ENCODE data around the gene HPGDS.
A peak's percentile ranks its signal among the peaks of the same experiment; 100 is the strongest.
"Not testable (repeated sequence)": the region's sequence is repeated elsewhere in the genome, so short reads cannot be mapped to it uniquely, and the experiment has no call there.

The HPGDS gene

GRCh38 chr4:94307231-94307871, 35.3 kb downstream of the HPGDS start:
- DNase-seq, result no peak

GRCh38 chr4:94306713-94307112, 35.9 kb downstream of the HPGDS start:
- DNase-seq, result no peak

DNA sequence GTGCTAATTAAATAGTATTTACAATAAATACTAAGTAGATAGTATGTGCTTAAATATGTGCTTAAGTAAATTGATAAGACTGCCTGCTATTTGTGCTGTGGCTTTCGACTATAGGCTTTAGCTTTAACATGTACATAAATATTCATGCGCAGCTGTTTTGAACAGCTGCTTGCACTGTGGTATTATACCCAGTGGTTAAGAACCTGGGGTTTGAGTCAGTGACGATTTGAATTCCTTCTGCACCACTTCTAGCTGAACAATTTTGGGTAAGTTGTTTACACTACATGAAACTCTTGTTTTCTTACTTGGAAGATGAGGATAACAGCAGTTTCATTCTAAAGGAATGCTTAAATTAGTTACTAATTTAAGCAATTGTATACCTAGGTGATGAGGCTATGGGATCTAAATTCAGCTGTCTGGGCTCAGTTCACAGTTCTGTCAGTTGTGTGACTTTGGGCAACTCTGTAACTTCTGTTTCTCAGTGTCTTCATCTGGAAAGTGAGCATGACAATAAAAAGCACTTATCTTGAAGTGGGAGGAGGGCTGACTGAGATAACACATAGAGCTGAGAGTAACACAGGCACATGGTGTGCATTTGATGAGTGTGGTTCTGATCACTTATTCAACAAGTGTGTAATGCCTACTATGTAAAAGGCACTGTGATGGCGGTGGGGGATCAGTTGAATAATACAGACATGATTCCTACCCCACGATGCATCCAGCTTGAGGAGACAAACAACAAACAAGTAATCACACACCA, 37.0 kb downstream of the HPGDS start:
- DNase-seq, result no peak

DNA sequence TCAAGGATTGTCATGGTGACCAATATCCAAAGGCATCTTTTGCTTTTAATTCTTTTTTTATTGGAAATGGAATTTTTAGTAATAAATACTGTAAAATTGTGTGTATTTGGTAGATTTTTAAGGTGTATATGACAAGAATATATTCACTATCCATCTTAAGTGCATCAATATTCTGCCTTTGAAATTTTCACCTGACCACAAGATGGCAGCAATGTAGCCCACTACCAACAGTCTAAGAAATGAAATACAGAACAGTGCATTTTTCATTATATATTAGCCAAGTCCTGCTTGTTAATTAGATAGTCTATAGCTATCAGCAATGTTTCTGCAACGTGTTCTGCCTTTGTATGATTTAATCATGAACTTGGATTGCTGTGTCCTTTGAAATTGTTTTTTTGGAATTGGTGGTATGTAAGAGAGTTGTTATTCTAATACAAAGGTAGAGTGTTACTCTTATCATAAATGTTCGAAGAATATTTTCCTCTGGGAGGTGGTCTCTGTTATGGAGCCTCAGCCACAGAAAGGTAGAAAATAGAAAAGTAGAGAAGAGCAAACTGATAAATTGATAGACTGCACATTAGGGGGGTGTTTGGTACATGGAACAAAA, 38.2 kb downstream of the HPGDS start:
- DNase-seq, result no peak

DNA sequence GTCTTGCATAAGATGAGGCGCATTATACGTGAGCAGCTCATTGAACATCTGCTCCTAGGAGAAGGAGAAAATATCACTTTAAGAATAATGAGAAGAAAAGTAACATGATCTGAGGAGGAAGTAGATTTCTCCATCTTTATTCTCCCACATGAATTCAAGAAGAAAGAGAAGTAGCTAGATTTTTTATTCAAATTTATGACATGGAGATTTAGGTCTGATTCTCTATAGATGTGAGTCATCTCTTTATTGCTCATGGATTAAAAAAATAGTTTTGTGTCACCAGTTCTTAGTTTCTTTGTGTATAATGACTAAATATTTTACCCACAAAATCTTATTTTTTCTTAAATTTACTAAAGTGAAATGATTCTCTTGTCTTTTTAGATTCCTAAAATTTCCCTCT, 40.4 kb downstream of the HPGDS start:
- no peak for DNase-seq

DNA sequence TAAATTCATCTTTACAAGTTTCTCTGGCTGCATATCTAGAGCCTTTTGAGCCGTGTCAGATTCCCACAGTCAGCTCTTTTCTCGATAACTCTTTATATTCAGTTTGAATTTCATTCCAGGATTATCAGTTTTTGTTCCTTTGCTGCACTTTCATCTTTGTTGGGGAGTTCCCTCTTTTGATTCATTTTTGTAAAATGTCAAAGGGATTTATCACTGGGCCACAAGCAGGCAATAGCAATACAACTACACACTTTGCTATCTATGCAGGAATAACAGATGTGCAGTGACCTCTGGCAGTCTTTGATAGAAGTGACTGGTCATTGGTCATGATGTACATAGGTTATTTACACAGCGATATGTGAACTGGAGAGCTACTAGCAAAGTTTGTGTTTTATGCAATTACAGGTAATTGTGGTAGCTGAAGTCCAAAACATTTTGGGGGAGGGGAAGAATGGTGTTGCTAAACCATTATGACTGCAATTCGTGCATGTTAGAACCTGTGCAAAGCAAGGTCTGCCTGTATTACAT, 43.8 kb downstream of the HPGDS start:
- no peak for DNase-seq

DNA sequence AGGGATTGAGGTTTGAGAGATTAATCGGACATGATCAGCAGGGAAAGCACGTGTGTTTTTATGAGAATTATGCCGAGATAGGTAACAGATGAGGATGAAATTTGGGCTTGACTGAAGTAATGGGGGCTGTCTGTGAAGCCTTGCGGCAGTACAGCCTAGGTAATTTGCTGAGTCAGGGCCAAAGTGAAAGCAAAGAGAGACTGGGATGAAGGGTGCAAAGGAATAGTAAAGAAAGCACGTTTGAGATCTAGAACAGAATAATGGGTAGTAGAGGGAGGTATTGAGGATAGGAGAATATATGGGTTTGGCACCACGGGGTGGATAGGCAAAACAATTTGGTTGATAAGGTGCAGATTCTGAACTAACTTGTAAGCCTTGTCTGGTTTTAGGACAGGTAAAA, 47.2 kb downstream of the HPGDS start:
- not testable (repeated sequence) for DNase-seq

DNA sequence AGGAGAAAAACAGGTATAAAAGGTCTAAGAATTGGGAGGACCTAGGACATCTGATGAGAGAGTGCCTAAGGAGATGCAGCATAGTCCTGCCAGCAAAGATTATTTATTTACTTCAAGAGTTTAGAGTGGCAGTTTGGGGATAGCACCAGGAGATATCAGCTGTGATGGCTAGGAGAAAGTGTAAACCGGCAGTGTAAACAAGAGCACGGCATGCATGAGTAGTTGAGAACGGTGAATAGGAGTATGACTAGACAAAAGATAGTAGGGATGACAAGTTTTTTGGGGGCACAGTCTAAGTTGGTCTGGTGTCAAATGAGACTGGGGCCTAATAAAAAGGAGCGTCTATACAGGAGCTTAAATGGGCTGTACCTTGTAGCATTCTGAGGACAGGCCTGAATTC, 48.7 kb downstream of the HPGDS start:
- not testable (repeated sequence) for DNase-seq

- no peak for DNase-seq
Measured at GRCh38 chr4:94290245-94290644, 52.4 kb downstream of the HPGDS start.

DNA sequence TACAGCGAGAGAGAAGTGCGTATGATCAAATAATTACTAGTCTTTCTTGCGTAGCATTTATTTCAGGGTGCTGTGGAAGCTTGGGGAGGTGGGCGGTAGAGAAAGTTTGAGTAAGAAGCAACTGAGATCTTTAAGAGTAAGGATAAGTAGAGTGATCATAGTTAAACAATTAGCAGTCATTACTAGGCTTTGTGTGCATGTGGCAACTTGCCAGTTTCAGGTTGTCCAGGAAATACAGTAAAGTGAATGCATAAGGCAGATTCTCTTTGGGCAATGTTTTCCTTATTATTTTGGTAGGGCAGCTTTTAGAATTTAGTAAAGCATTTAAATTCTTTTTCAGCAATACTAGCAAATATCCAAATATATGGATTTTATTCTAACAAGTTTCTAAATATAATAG, 57.0 kb downstream of the HPGDS start:
- DNase-seq, result no peak

DNA sequence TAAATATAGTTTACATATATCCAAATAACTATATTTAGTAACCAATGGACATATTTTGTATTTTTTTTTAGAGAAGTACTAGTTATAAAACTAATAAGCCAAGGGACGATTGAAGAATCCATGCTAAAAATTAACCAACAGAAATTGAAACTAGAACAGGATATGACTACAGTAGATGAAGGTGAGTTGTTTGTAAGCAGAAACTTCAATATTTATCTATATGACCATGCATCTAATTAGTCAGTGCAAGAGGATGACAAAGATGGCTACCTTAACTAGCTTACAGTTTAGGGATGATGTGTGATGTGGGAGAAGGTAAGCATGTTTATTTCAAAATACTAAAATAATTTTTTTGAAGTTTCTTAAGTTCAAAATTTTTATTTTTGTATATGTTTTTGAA, 57.7 kb downstream of the HPGDS start:
- DNase-seq, result no peak

GRCh38 chr4:94278781-94279180, 63.9 kb downstream of the HPGDS start:
- DNase-seq, result no peak

DNA sequence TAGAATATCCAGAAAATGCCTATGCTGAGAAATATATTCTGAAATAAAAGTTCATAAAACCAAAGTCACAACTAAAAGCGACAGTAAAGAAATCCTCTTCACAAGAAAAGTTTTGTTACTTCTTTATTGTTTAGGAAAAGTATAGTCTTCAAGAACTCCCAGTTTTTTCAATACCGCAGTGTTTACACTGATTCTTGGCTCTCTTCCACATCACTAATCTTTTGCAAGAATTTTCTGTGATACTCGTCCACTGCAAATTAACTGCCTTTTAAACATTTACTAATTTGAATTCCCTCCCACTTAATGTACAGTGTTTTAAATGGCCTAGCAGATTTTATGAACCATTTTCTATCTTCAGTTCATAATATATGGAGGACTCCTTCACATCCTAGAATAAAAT, 65.1 kb downstream of the HPGDS start:
- no peak for DNase-seq

DNA sequence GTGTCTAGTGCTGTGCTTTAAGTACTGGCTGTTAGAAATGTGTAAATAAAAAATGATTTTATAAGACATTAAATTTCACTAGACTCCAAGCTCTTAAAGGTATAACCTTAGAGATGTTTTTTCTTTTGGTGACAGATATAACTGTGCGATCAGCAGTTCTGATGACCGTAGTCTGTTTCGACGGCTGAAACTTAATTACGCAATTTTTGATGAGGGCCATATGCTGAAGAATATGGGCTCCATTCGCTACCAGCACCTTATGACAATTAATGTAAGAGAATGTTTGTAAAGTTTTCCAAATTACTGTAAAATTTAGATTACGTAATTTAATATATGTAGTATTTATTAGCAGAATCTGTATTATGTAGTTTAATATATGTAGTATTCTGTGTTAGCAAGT, 66.4 kb downstream of the HPGDS start:
- no peak for DNase-seq

- DNase-seq, result peak; percentile 53
Measured at GRCh38 chr4:94274912-94275311, 67.7 kb downstream of the HPGDS start.

- no peak for DNase-seq
Measured at GRCh38 chr4:94271248-94271647, 71.4 kb downstream of the HPGDS start.

DNA sequence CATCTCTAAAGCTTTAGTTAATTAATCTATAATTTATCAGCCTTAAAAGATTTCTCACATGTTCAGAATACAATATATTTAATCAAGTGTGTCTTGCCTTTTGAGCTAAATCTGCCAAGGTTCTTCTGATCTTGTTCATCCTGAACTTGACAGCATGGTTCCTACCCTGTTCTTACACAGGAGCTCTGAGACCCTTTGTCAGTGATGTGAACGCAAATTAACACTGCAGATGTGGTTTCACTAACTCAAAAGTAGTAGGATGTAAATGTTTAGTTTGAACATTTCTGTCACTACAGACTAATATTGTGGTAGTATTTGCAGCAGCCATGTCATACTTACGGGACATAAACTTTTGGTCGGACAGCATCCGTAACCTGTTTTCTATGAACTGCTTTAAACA, 75.6 kb downstream of the HPGDS start:
- no peak for DNase-seq

- DNase-seq, result no peak
Measured at GRCh38 chr4:94262163-94263016, 80.2 kb downstream of the HPGDS start.

DNA sequence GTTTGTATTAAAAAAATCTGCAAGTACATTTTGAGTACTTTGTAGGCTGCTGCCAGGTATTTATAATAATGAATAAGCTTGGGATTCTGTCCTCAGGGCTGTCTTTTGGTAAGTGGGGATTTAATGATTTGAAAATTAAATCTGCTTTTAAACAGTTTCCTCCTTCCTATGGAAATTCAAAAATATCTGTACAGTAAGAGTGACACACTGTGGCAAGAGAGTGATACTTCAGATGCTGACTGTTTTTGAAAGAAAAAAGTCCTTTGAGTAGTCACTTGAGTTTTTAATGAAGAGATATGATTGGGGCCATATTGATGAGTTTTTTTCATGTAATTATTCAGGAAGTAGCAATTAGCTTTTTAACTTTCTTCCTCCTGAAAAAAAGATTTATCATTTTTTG, 85.8 kb downstream of the HPGDS start:
- no peak for DNase-seq

- no peak for DNase-seq
Measured at GRCh38 chr4:94256144-94256783, 86.4 kb downstream of the HPGDS start.

GRCh38 chr4:94253036-94253435, 89.6 kb downstream of the HPGDS start:
- no peak for DNase-seq

GRCh38 chr4:94251094-94251493, 91.5 kb downstream of the HPGDS start:
- no peak for DNase-seq
